T-helper 17 cell (primary cell): ENCODE results near the gene CACNA1B. TPM values are rescaled to one million over a fixed set of nuclear protein-coding genes. Genes with fewer than 3 reads are reported as not detected.
A peak's percentile ranks its signal among the peaks of the same experiment; 100 is the strongest.
"Not testable (repeated sequence)": the region's sequence is repeated elsewhere in the genome, so short reads cannot be mapped to it uniquely, and the experiment has no call there.

ENCODE experiments used
- ATAC-seq: fragments of 150-1000 bp; cut with Tn5 transposase; 2 replicates; pipeline ENCODE4 v1.10.0; 2021; ENCODE audit warnings: mild to moderate bottlenecking, moderate library complexity
- DNase-seq, 3 donors: peaks; one replicate each; pipeline versions ENCODE4 v3.0.0 to v3.0.0-alpha.2; 2020 to 2021
- H3K9me3 ChIP-seq: one replicate; pipeline ENCODE4 v1.7.0; 2013; ENCODE audit warnings: low read length, mild to moderate bottlenecking; ENCODE audit not compliant: control insufficient read depth, poor library complexity, severe bottlenecking
- H3K27ac Mint-ChIP-seq: one replicate; pipeline ENCODE4 v1.8.0; 2022; ENCODE audit warnings: mild to moderate bottlenecking, moderate library complexity, mixed read lengths
- H3K27me3 Mint-ChIP-seq: one replicate; pipeline ENCODE4 v1.8.0; 2022; ENCODE audit warnings: mixed read lengths
- H3K36me3 Mint-ChIP-seq: one replicate; pipeline ENCODE4 v1.8.0; 2022; ENCODE audit warnings: low read depth, mixed read lengths
- H3K4me1 Mint-ChIP-seq: one replicate; pipeline ENCODE4 v1.8.0; 2022; ENCODE audit warnings: mild to moderate bottlenecking, mixed read lengths
- H3K4me3 Mint-ChIP-seq: one replicate; pipeline ENCODE4 v1.8.0; 2022; ENCODE audit warnings: mild to moderate bottlenecking, moderate library complexity, mixed read lengths
- total RNA-seq, 4 donors: library from RNA in 2 of 4; stranded (reverse) in 2 of 4; gene quantifications; one replicate each; pipeline ENCODE4 v1.2.3 and lab custom pipeline; 2022 to 2026

CACNA1B gene
- total RNA-seq, 2 donors from 2014 or later: 0.22 TPM; not detected in 1

GRCh38 chr9:138010861-138011260 lies 133.3 kb downstream of the CACNA1B start:
- Mint-ChIP-seq H3K36me3 (peaks cover 2% of the 10 kb centered on the region), H3K4me1 (no peaks in the 10 kb centered on the region), H3K27ac (no peak overlapping the region), H3K27me3 (peaks cover 31% of the 10 kb centered on the region), H3K4me3 (no peak overlapping the region)
- ATAC-seq: no peak
- H3K9me3 ChIP-seq: no peaks in the 10 kb centered on the region
- no peak for DNase-seq

GRCh38 chr9:138011951-138012500 lies 134.4 kb downstream of the CACNA1B start:
- H3K4me3 Mint-ChIP-seq: no peak overlapping the region
- no peak overlapping the region for H3K27ac Mint-ChIP-seq
- ATAC-seq (no peak), DNase-seq (no peak)
- no peaks in the 10 kb centered on the region for H3K9me3 ChIP-seq
- peaks cover 2% of the 10 kb centered on the region for H3K36me3 Mint-ChIP-seq
- peaks cover 28% of the 10 kb centered on the region for H3K27me3 Mint-ChIP-seq
- peaks cover 2% of the 10 kb centered on the region for H3K4me1 Mint-ChIP-seq

- Mint-ChIP-seq H3K27me3 (peaks cover 23% of the 10 kb centered on the region), H3K4me3 (no peak overlapping the region), H3K36me3 (no peaks in the 10 kb centered on the region), H3K4me1 (peaks cover 2% of the 10 kb centered on the region), H3K27ac (no peak overlapping the region)
- ATAC-seq (no peak), DNase-seq (no peak)
- no peaks in the 10 kb centered on the region for H3K9me3 ChIP-seq
Measured at GRCh38 chr9:138013273-138013672, 135.7 kb downstream of the CACNA1B start.

GRCh38 chr9:138013836-138014562 lies 136.4 kb downstream of the CACNA1B start:
- no peaks in the 10 kb centered on the region for H3K9me3 ChIP-seq
- H3K4me1 Mint-ChIP-seq: peaks cover 2% of the 10 kb centered on the region
- no peak overlapping the region for H3K27ac Mint-ChIP-seq
- peaks cover 18% of the 10 kb centered on the region for H3K27me3 Mint-ChIP-seq
- ATAC-seq (no peak), DNase-seq (no peak)
- H3K4me3 Mint-ChIP-seq: no peak overlapping the region
- no peaks in the 10 kb centered on the region for H3K36me3 Mint-ChIP-seq

- Mint-ChIP-seq H3K27me3 (peaks cover 15% of the 10 kb centered on the region), H3K4me3 (no peak overlapping the region), H3K36me3 (no peaks in the 10 kb centered on the region), H3K4me1 (peaks cover 2% of the 10 kb centered on the region), H3K27ac (no peak overlapping the region)
- ATAC-seq: no peak
- no peaks in the 10 kb centered on the region for H3K9me3 ChIP-seq
- no peak for DNase-seq
Measured at GRCh38 chr9:138014563-138014945, 137.0 kb downstream of the CACNA1B start.

GRCh38 chr9:138015021-138015829 lies 137.6 kb downstream of the CACNA1B start:
- H3K9me3 ChIP-seq: no peaks in the 10 kb centered on the region
- H3K4me3 Mint-ChIP-seq: no peak overlapping the region
- no peak for DNase-seq
- peaks cover 15% of the 10 kb centered on the region for H3K27me3 Mint-ChIP-seq
- ATAC-seq: no peak
- no peaks in the 10 kb centered on the region for H3K36me3 Mint-ChIP-seq
- H3K27ac Mint-ChIP-seq: peak overlapping the region; percentile 76
- H3K4me1 Mint-ChIP-seq: peaks cover 2% of the 10 kb centered on the region

- H3K9me3 ChIP-seq: no peaks in the 10 kb centered on the region
- ATAC-seq (no peak), DNase-seq (no peak)
- Mint-ChIP-seq H3K4me1 (peaks cover 2% of the 10 kb centered on the region), H3K27me3 (peaks cover 11% of the 10 kb centered on the region), H3K27ac (peak overlapping the region; percentile 85), H3K4me3 (no peak overlapping the region), H3K36me3 (no peaks in the 10 kb centered on the region)
Measured at GRCh38 chr9:138016406-138017187, 139.0 kb downstream of the CACNA1B start.

GRCh38 chr9:138017200-138017599 lies 139.6 kb downstream of the CACNA1B start:
- H3K27ac Mint-ChIP-seq: peak overlapping the region; percentile 85
- H3K4me3 Mint-ChIP-seq: no peak overlapping the region
- peaks cover 17% of the 10 kb centered on the region for H3K27me3 Mint-ChIP-seq
- DNase-seq (no peak), ATAC-seq (no peak)
- peaks cover 2% of the 10 kb centered on the region for H3K4me1 Mint-ChIP-seq
- no peaks in the 10 kb centered on the region for H3K9me3 ChIP-seq
- no peaks in the 10 kb centered on the region for H3K36me3 Mint-ChIP-seq

GRCh38 chr9:138019514-138019913 lies 141.9 kb downstream of the CACNA1B start:
- not testable (repeated sequence) for DNase-seq, H3K9me3 ChIP-seq, ATAC-seq, H3K27ac Mint-ChIP-seq, H3K36me3 Mint-ChIP-seq, H3K4me1 Mint-ChIP-seq, H3K4me3 Mint-ChIP-seq
- peaks cover 25% of the 10 kb centered on the region for H3K27me3 Mint-ChIP-seq

GRCh38 chr9:138020120-138020794 lies 142.7 kb downstream of the CACNA1B start:
- DNase-seq: no peak

GRCh38 chr9:138020795-138021182 lies 143.2 kb downstream of the CACNA1B start:
- ATAC-seq: no peak

More at GRCh38 chr9:138020120-138020794, 142.7 kb downstream of the CACNA1B start:
- no peak overlapping the region for H3K4me3 Mint-ChIP-seq
- H3K9me3 ChIP-seq: no peaks in the 10 kb centered on the region
- H3K4me1 Mint-ChIP-seq: peaks cover 4% of the 10 kb centered on the region
- no peak overlapping the region for H3K27ac Mint-ChIP-seq
- ATAC-seq: no peak
- peaks cover 30% of the 10 kb centered on the region for H3K27me3 Mint-ChIP-seq
- H3K36me3 Mint-ChIP-seq: peaks cover 2% of the 10 kb centered on the region

GRCh38 chr9:138021251-138022056 lies 143.9 kb downstream of the CACNA1B start:
- Mint-ChIP-seq H3K4me3 (no peak overlapping the region), H3K4me1 (peaks cover 2% of the 10 kb centered on the region)
- no peak for ATAC-seq

More at GRCh38 chr9:138020795-138021182, 143.2 kb downstream of the CACNA1B start:
- Mint-ChIP-seq H3K4me1 (peaks cover 4% of the 10 kb centered on the region), H3K27ac (no peak overlapping the region), H3K27me3 (peaks cover 35% of the 10 kb centered on the region), H3K4me3 (no peak overlapping the region), H3K36me3 (peaks cover 2% of the 10 kb centered on the region)
- DNase-seq: no peak
- H3K9me3 ChIP-seq: no peaks in the 10 kb centered on the region

More at GRCh38 chr9:138021251-138022056, 143.9 kb downstream of the CACNA1B start:
- no peaks in the 10 kb centered on the region for H3K9me3 ChIP-seq
- H3K36me3 Mint-ChIP-seq: peaks cover 2% of the 10 kb centered on the region
- DNase-seq: no peak
- peaks cover 36% of the 10 kb centered on the region for H3K27me3 Mint-ChIP-seq
- no peak overlapping the region for H3K27ac Mint-ChIP-seq
